ENCODE measurements around the gene DYNC1H1. TPM values are rescaled to one million over a fixed set of nuclear protein-coding genes. Genes with fewer than 3 reads are reported as not detected.
A peak's percentile ranks its signal among the peaks of the same experiment; 100 is the strongest.
"Not testable (repeated sequence)": the region's sequence is repeated elsewhere in the genome, so short reads cannot be mapped to it uniquely, and the experiment has no call there.

The DYNC1H1 gene
- total RNA-seq, 1 donor from 2014 or later: 277 TPM

DNA sequence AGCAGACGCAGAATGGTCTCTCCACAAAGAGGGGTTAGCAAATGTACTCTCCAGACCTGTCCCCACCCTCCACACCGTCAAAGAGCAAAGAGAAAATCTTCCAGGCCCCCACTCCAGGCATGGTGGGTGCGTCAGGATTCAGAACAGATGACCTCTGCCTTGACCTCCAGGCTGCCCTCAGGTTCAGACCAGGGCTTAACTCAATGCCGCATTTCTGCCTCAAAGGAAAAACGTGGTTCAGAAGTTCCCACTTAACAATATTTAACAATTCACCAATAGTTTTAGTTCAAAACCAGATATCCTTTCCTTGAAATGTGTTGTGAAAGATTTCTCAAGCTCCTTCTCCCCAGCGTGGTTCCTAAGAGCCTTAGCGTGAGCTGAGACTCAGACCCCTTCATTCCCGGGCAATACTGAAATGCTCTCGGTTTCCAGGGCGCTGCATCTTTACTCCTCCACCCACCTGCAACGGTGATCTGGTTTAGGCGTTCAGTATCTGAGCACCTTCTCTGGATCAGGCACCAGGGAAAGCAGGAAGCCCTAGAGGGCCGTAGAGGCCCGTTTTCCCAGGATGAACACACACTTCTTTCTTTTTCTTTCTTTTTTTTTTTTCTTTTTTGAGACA is 99.5 kb downstream of the DYNC1H1 start:
- FAIRE-seq: no peak
- Histone ChIP-seq H3K4me3 (ENCODE audit: low read depth, low read length) (no peak overlapping the region), H3K36me3 (ENCODE audit: control insufficient read depth, insufficient read depth, low read length) (no peaks in the 10 kb centered on the region), H3K27me3 (ENCODE audit: control insufficient read depth, insufficient read depth, low read length) (no peaks in the 10 kb centered on the region)
- TF ChIP-seq, protein P1, sequence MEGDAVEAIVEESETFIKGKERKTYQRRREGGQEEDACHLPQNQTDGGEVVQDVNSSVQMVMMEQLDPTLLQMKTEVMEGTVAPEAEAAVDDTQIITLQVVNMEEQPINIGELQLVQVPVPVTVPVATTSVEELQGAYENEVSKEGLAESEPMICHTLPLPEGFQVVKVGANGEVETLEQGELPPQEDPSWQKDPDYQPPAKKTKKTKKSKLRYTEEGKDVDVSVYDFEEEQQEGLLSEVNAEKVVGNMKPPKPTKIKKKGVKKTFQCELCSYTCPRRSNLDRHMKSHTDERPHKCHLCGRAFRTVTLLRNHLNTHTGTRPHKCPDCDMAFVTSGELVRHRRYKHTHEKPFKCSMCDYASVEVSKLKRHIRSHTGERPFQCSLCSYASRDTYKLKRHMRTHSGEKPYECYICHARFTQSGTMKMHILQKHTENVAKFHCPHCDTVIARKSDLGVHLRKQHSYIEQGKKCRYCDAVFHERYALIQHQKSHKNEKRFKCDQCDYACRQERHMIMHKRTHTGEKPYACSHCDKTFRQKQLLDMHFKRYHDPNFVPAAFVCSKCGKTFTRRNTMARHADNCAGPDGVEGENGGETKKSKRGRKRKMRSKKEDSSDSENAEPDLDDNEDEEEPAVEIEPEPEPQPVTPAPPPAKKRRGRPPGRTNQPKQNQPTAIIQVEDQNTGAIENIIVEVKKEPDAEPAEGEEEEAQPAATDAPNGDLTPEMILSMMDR (IDR thresholded peaks at IDR 0.05; ENCODE audit: insufficient read depth, low read length, severe bottlenecking): no peak
- no peak for DNase-seq (ENCODE audit: low read depth)

DNA sequence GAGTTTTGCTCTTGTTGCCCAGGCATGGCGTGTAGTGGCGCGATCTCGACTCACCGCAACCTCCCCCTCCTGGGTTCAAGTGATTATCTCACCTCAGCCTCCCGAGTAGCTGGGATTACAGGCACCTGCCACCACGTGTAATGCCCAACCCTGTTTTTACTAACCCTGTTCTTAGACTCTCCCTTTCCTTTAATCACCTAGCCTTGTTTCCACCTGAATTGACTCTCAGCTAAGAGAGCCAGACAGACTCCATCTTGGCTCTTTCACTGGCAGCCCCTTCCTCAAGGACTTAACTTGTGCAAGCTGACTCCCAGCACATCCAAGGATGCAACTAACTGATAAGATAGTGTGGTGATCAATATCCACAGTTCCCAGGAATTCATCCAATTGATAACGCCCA is 100.2 kb downstream of the DYNC1H1 start:
- H3K27me3 ChIP-seq (ENCODE audit: control insufficient read depth, insufficient read depth, low read length); H3K36me3 ChIP-seq (ENCODE audit: control insufficient read depth, insufficient read depth, low read length); FAIRE-seq; H3K4me3 ChIP-seq (ENCODE audit: low read depth, low read length); DNase-seq (ENCODE audit: low read depth): not testable (repeated sequence)

DNA sequence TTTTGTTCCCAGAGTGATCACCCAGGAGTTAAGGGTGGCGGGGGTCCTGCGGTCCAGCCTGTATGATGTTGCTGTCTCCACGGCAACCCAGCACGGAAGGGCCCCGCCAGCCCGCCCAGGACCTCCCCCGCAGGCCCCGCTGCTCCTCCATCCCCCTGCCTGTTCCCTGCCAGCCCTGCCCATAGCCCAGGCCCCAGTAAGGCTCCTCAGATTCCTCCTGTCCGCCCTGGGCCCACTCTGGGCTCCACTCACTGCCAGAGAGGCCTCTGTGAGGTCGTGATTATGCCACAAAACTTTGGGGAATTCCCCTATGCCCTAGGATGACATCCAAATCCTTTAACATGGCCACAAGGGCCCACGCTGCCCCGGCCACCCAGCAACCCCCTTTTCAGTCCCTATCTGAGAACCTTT is 101.7 kb downstream of the DYNC1H1 start:
- Histone ChIP-seq H3K27me3 (ENCODE audit: control insufficient read depth, insufficient read depth, low read length) (no peaks in the 10 kb centered on the region), H3K36me3 (ENCODE audit: control insufficient read depth, insufficient read depth, low read length) (no peaks in the 10 kb centered on the region), H3K4me3 (ENCODE audit: low read depth, low read length) (no peak overlapping the region)
- TF ChIP-seq, protein P1 (IDR thresholded peaks at IDR 0.05; ENCODE audit: insufficient read depth, low read length, severe bottlenecking): no peak
- FAIRE-seq: no peak
- no peak for DNase-seq (ENCODE audit: low read depth)

DNA sequence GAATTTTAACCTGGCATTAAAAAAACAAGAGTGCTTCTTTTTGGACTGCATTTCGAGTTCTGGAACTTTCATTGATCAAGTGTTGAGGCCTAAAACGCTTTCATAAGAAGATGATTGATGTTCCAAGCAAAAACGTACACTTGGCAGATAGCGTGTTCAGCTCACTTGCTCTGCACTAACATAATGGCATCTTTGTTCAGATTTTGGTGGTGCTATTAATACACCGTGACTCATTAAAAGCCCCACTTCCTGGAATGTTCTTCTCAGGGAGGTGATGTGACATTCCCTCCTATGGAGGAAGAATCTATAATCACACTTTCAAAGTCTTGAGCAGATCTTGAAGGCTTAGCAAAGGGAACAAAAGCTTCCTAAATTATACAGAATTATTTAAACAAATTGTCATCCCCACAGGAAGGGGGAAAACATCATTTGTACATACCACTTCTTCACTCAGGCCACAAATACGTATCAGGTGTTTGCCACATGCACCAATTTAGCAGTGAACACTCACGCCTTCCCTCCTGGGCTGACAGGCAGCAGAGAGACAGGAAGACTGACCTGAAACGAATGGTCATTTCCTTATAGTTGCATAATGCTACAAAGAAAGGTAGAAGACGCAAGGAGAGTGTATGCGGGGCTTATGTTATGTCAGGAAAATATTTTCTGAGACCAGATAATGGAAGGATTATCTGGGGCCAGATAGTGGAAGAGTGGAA is 107.1 kb downstream of the DYNC1H1 start:
- Histone ChIP-seq H3K4me3 (ENCODE audit: low read depth, low read length) (no peak overlapping the region), H3K27me3 (ENCODE audit: control insufficient read depth, insufficient read depth, low read length) (no peaks in the 10 kb centered on the region), H3K36me3 (ENCODE audit: control insufficient read depth, insufficient read depth, low read length) (no peaks in the 10 kb centered on the region)
- DNase-seq (ENCODE audit: low read depth) (peak; percentile 38), FAIRE-seq (no peak)
- TF ChIP-seq, protein P1 (IDR thresholded peaks at IDR 0.05; ENCODE audit: insufficient read depth, low read length, severe bottlenecking): no peak

DNA sequence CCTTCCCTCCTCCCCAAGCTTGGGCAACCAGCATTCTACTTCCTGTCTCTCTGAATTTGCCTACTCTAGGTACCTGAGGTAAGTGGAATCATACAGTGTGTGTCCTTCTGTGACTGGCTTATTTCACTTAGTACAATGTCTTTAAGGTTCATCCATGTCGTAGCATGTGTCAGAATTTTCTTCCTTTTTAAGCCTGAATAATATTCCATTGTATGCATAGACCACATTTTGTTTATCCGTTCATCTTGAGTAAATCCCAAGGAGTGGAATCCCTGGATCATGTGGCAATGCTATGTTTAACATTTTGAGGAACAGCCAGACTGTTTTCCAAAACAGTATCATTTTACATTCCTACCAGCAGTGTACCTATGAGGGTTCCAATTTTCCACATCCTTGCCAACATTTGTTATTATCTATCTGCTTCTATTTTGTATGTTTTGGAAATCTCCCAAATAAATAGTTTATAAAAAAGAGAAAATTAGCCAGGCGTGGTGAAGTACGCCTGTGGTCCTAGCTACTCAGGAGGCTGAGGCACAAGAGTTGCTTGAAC is 110.1 kb downstream of the DYNC1H1 start:
- DNase-seq (ENCODE audit: low read depth): no peak
- FAIRE-seq: no peak
- H3K36me3 ChIP-seq (ENCODE audit: control insufficient read depth, insufficient read depth, low read length): peaks cover under 1% of the 10 kb centered on the region

DNA sequence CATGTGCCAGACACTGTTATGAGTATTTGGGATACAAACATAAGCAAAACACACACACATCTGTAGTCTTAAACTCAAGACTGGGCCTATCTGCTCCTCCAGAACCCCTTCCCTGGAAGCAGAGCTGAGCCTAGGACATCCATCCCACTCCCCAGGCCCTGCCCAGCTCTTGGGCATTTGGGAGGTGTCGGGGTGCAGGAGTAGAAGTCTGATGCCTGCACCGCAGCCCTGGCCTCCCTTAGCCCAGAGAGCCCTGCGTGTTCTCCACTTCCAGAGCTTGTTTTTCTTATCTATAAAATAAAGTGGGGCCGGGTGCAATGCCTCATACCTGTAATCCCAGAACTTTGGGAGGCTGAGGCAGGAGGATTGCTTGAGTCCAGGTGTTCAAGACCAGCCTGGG is 110.8 kb downstream of the DYNC1H1 start:
- H3K36me3 ChIP-seq (ENCODE audit: control insufficient read depth, insufficient read depth, low read length): peaks cover 2% of the 10 kb centered on the region
- no peak for FAIRE-seq
- no peak for DNase-seq (ENCODE audit: low read depth)
- TF ChIP-seq, protein P1 (IDR thresholded peaks at IDR 0.05; ENCODE audit: insufficient read depth, low read length, severe bottlenecking): no peak
- H3K27me3 ChIP-seq (ENCODE audit: control insufficient read depth, insufficient read depth, low read length): no peaks in the 10 kb centered on the region
- H3K4me3 ChIP-seq (ENCODE audit: low read depth, low read length): no peak overlapping the region

More for the DNA sequence above, 110.1 kb downstream of the DYNC1H1 start:
- TF ChIP-seq, protein P1 (IDR thresholded peaks at IDR 0.05; ENCODE audit: insufficient read depth, low read length, severe bottlenecking): no peak
- Histone ChIP-seq H3K27me3 (ENCODE audit: control insufficient read depth, insufficient read depth, low read length) (no peaks in the 10 kb centered on the region), H3K4me3 (ENCODE audit: low read depth, low read length) (no peak overlapping the region)

Measured in bronchial epithelial cell (primary cell).